Trophoblast cell (in vitro differentiated cells and primary cell): ENCODE results near the gene TMEM14B.
"Not testable (repeated sequence)": the region's sequence is repeated elsewhere in the genome, so short reads cannot be mapped to it uniquely, and the experiment has no call there.

Experiments used
- DNase-seq, 2 donors: peaks; one replicate each; pipeline ENCODE4 v3.0.0-alpha.2; 2016
- H2AFZ ChIP-seq: 2 replicates; pipeline ENCODE4 v1.6.1; 2013; ENCODE audit warnings: low read length, moderate library complexity, mild to moderate bottlenecking; ENCODE audit not compliant: insufficient read depth, poor library complexity
- H2AK5ac ChIP-seq: 2 replicates; pipeline ENCODE4 v1.6.1; 2013; ENCODE audit warnings: mild to moderate bottlenecking, low read length
- H2BK120ac ChIP-seq: 2 replicates; pipeline ENCODE4 v1.6.1; 2013; ENCODE audit warnings: low read length, mild to moderate bottlenecking, moderate library complexity; ENCODE audit not compliant: insufficient read depth, poor library complexity
- H2BK12ac ChIP-seq: 2 replicates; pipeline ENCODE4 v1.6.1; 2013; ENCODE audit warnings: mild to moderate bottlenecking, low read length, moderate library complexity
- H2BK5ac ChIP-seq: 2 replicates; pipeline ENCODE4 v1.6.1; 2013; ENCODE audit warnings: low read length, low read depth, moderate library complexity, mild to moderate bottlenecking; ENCODE audit not compliant: poor library complexity
- H3K14ac ChIP-seq: 2 replicates; pipeline ENCODE4 v1.6.1; 2013; ENCODE audit warnings: mild to moderate bottlenecking, low read length
- H3K18ac ChIP-seq: 2 replicates; pipeline ENCODE4 v1.6.1; 2013; ENCODE audit warnings: mild to moderate bottlenecking, low read length
- H3K23ac ChIP-seq: 2 replicates; pipeline ENCODE4 v1.6.1; 2013; ENCODE audit warnings: low read length
- H3K27ac ChIP-seq: 2 replicates; pipeline ENCODE4 v1.5.1; 2013; ENCODE audit warnings: low read depth, mild to moderate bottlenecking, inconsistent platforms, low read length, moderate library complexity
- H3K27me3 ChIP-seq: 2 replicates; pipeline ENCODE4 v1.6.1; 2013; ENCODE audit warnings: inconsistent platforms, mild to moderate bottlenecking, low read length, moderate library complexity; ENCODE audit not compliant: insufficient read depth
- H3K36me3 ChIP-seq, 2 experiments: 1 replicate in 1 of 2; 2 replicates in 1 of 2; pipeline ENCODE4 v1.6.1; 2013; ENCODE audit warnings: low read length in 2 of 2, mild to moderate bottlenecking in 2 of 2, moderate library complexity in 1 of 2; ENCODE audit not compliant: insufficient read depth in 2 of 2, control insufficient read depth in 1 of 2
- H3K4ac ChIP-seq: 2 replicates; pipeline ENCODE4 v1.6.1; 2013; ENCODE audit warnings: low read depth, mild to moderate bottlenecking, low read length, moderate library complexity
- H3K4me1 ChIP-seq, 2 experiments: 1 replicate in 1 of 2; 2 replicates in 1 of 2; pipeline ENCODE4 v1.6.1; 2013; ENCODE audit warnings: low read length in 2 of 2, mild to moderate bottlenecking in 2 of 2, moderate library complexity in 1 of 2; ENCODE audit not compliant: insufficient read depth in 2 of 2, control insufficient read depth in 1 of 2
- H3K4me2 ChIP-seq: 2 replicates; pipeline ENCODE4 v1.6.1; 2013; ENCODE audit warnings: inconsistent platforms, mild to moderate bottlenecking, low read length, moderate library complexity
- H3K4me3 ChIP-seq: 2 replicates; pipeline ENCODE4 v1.5.1; 2013; ENCODE audit warnings: mild to moderate bottlenecking, low read depth, low read length, inconsistent platforms
- H3K79me1 ChIP-seq: one replicate; pipeline ENCODE4 v1.6.1; 2013; ENCODE audit warnings: low read length
- H3K79me2 ChIP-seq: 2 replicates; pipeline ENCODE4 v1.6.1; 2013; ENCODE audit warnings: low read length, mild to moderate bottlenecking; ENCODE audit not compliant: control insufficient read depth, insufficient read depth, poor library complexity
- H3K9ac ChIP-seq: 2 replicates; pipeline ENCODE4 v1.6.1; 2013; ENCODE audit warnings: mild to moderate bottlenecking, low read length
- H3K9me3 ChIP-seq: 2 replicates; pipeline ENCODE4 v1.6.1; 2013; ENCODE audit warnings: low read depth, mild to moderate bottlenecking, control low read depth, inconsistent platforms, low read length; ENCODE audit not compliant: insufficient read depth
- H4K12ac ChIP-seq: 2 replicates; pipeline ENCODE4 v1.6.1; 2013; ENCODE audit warnings: low read depth, mild to moderate bottlenecking, low read length, moderate library complexity
- H4K8ac ChIP-seq: 2 replicates; pipeline ENCODE4 v1.6.1; 2013; ENCODE audit warnings: low read depth, mild to moderate bottlenecking, low read length, moderate library complexity
- H4K91ac ChIP-seq: one replicate; pipeline ENCODE4 v1.6.1; 2013; ENCODE audit warnings: low read depth, mild to moderate bottlenecking, low read length, moderate library complexity
- WGBS: extraction: QIAGEN DNeasy Blood & Tissue Kit; methylation state at CpG from one replicate; pipeline ENCODE4 v1.1.7; 2013; ENCODE audit warnings: missing lambda C conversion rate; ENCODE audit not compliant: insufficient read length, insufficient coverage; ENCODE audit errors: extremely low coverage; 5-methylcytosine and 5-hydroxymethylcytosine counted together

TMEM14B gene

GRCh38 chr6:10740061-10740460, 7.5 kb upstream of the TMEM14B start:
- no peak overlapping the region for H3K4me2 ChIP-seq
- no peak overlapping the region for H3K4me3 ChIP-seq
- peaks cover 8% of the 10 kb centered on the region in 2 experiments for H3K36me3 ChIP-seq
- H2BK12ac ChIP-seq: no peak overlapping the region
- H3K14ac ChIP-seq: no peak overlapping the region
- no peaks in the 10 kb centered on the region for H3K4me1 ChIP-seq
- DNase-seq: no peak
- H3K18ac ChIP-seq: no peak overlapping the region
- H3K27me3 ChIP-seq: no peaks in the 10 kb centered on the region
- no peak overlapping the region for H3K9ac ChIP-seq
- H3K4ac ChIP-seq: no peak overlapping the region
- H4K91ac ChIP-seq: no peak overlapping the region
- no peaks in the 10 kb centered on the region for H3K79me1 ChIP-seq
- H2AK5ac ChIP-seq: no peak overlapping the region
- no peak overlapping the region for H2BK120ac ChIP-seq
- no peak overlapping the region for H2AFZ ChIP-seq
- H2BK5ac ChIP-seq: no peak overlapping the region
- H3K27ac ChIP-seq: no peak overlapping the region
- H3K79me2 ChIP-seq: no peaks in the 10 kb centered on the region
- no peak overlapping the region for H4K8ac ChIP-seq
- no peaks in the 10 kb centered on the region for H3K9me3 ChIP-seq
- H4K12ac ChIP-seq: no peak overlapping the region
- no peak overlapping the region for H3K23ac ChIP-seq

- not testable (repeated sequence) for H3K4me1 ChIP-seq, H2AK5ac ChIP-seq, H3K9ac ChIP-seq, H3K4ac ChIP-seq, H3K9me3 ChIP-seq, H3K14ac ChIP-seq, H3K79me2 ChIP-seq, H2AFZ ChIP-seq, H4K12ac ChIP-seq, H2BK5ac ChIP-seq, H3K36me3 ChIP-seq, H3K4me3 ChIP-seq, H3K79me1 ChIP-seq, H3K27me3 ChIP-seq, H2BK12ac ChIP-seq, H3K23ac ChIP-seq, H3K27ac ChIP-seq, H3K4me2 ChIP-seq, H4K91ac ChIP-seq, H3K18ac ChIP-seq, DNase-seq, H2BK120ac ChIP-seq, H4K8ac ChIP-seq
- no CpG with 5 or more reads among the region's 4 CpGs for WGBS
These were observed 6.0 kb upstream of the TMEM14B start for GRCh38 chr6:10741643-10742042.

GRCh38 chr6:10742251-10742650, 5.4 kb upstream of the TMEM14B start:
- WGBS: no CpG with 5 or more reads among the region's 12 CpGs

GRCh38 chr6:10743515-10743914, 4.1 kb upstream of the TMEM14B start:
- no peak overlapping the region for H2BK120ac ChIP-seq
- no peaks in the 10 kb centered on the region for H3K27me3 ChIP-seq
- H3K14ac ChIP-seq: no peak overlapping the region
- H3K27ac ChIP-seq: no peak overlapping the region
- no peak overlapping the region for H2AFZ ChIP-seq
- H3K4ac ChIP-seq: no peak overlapping the region
- H3K9ac ChIP-seq: no peak overlapping the region
- H3K36me3 ChIP-seq: peaks cover 3 to 8% of the 10 kb centered on the region in 2 experiments
- H3K4me2 ChIP-seq: no peak overlapping the region
- H3K9me3 ChIP-seq: no peaks in the 10 kb centered on the region
- H2BK12ac ChIP-seq: no peak overlapping the region
- no peak for DNase-seq
- H3K23ac ChIP-seq: no peak overlapping the region
- no peak overlapping the region for H3K4me3 ChIP-seq
- H4K8ac ChIP-seq: no peak overlapping the region
- H3K79me1 ChIP-seq: peaks cover 7% of the 10 kb centered on the region
- H4K91ac ChIP-seq: no peak overlapping the region
- H3K79me2 ChIP-seq: peaks cover 6% of the 10 kb centered on the region
- no peak overlapping the region for H2AK5ac ChIP-seq
- WGBS: no CpG with 5 or more reads among the region's 6 CpGs
- no peak overlapping the region for H3K18ac ChIP-seq
- no peak overlapping the region for H4K12ac ChIP-seq
- H2BK5ac ChIP-seq: no peak overlapping the region
- peaks cover 3 to 5% of the 10 kb centered on the region in 2 experiments for H3K4me1 ChIP-seq

More at GRCh38 chr6:10742251-10742650, 5.4 kb upstream of the TMEM14B start:
- DNase-seq: no peak
- Histone ChIP-seq H2BK5ac (no peak overlapping the region), H3K36me3 (peaks cover 3 to 8% of the 10 kb centered on the region in 2 experiments), H3K4me1 (peaks cover 0 to 4% of the 10 kb centered on the region in 2 experiments), H4K91ac (no peak overlapping the region), H3K9ac (no peak overlapping the region), H2AFZ (no peak overlapping the region), H3K23ac (no peak overlapping the region), H3K4me2 (no peak overlapping the region), H4K8ac (no peak overlapping the region), H3K79me2 (no peaks in the 10 kb centered on the region), H3K4ac (no peak overlapping the region), H3K14ac (no peak overlapping the region), H3K27me3 (no peaks in the 10 kb centered on the region), H4K12ac (no peak overlapping the region), H3K79me1 (peaks cover 2% of the 10 kb centered on the region), H3K27ac (no peak overlapping the region), H3K4me3 (no peak overlapping the region), H2AK5ac (no peak overlapping the region), H3K9me3 (no peaks in the 10 kb centered on the region), H2BK12ac (no peak overlapping the region), H2BK120ac (no peak overlapping the region), H3K18ac (no peak overlapping the region)
